Pulmonary artery endothelial cell (primary cell): ENCODE results near the gene STPG1. TPM values are rescaled to one million over a fixed set of nuclear protein-coding genes. Genes with fewer than 3 reads are reported as not detected.

Source experiments
- DNase-seq: peaks from one replicate; pipeline ENCODE4 v3.0.0-alpha.2; 2011; ENCODE audit warnings: low read depth, low spot score
- total RNA-seq: library from RNA; depleted of rRNA; stranded (reverse); fragments of >200 nt; gene quantifications from 2 replicates; pipeline ENCODE4 v1.2.3, GENCODE V29; 2014

STPG1 gene
- total RNA-seq, 1 donor from 2014 or later, result 4.7 TPM

GRCh38 chr1:24426744-24427544 is 13.4 kb upstream of the STPG1 start:
- DNase-seq, result no peak

DNA sequence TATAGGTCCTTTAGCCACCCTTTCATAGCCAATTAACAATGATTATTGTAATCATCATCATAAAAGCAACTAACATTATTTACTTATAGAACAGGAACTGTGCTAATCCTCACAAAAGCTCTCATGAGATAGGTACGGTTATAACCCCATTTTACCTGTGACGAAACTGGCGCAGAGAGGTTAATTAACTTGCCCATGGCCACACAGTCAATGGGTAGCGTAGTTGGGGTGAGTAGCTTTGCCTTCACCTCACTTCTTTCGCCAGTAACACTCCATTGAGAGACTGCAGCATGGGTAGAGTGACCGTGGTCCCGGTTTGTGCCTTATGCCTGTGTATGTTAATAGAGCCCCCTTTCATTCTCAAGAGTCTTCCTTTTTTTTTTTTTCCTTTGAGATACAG is 12.3 kb upstream of the STPG1 start:
- DNase-seq, result no peak

GRCh38 chr1:24425441-24425840 is 11.9 kb upstream of the STPG1 start:
- DNase-seq, result no peak

DNA sequence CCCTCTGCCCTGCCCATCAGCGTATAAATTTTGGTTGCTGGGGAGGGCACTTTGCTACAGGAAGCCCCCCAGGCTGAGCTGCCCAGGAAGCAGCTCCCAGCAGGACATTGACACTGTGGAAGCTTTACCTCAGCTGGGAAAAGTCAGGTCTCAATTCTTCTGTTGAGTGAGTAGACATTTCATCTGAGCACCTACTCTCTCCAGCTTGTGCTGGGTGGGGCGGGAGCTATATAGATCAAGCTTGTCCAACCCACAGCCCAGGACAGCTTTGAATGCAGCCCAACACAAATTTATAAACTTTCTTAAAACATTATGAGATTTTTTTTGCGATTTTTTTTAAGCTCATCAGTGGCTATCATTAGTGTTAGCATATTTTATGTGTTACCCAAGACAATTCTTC is 11.4 kb upstream of the STPG1 start:
- DNase-seq, result no peak

DNA sequence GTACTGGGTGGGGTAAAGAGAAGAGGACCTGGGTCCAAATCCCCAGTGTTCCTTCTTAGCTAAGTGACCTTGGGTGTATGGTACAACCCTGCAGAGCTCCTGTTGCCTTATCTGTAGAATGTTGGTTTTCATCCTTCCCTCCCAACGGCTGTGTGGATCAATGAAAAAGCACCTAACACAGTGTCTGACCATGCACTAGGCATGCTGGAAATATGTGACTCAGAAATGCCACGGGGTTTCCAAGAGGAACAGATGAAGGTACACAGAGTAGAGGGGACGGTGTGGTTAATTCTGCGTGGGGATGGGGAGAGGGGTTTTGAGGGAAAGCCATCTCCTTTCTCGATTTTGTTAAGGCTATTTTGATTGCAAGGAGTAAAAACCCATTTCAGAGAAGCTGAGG is 10.6 kb upstream of the STPG1 start:
- DNase-seq, result no peak

- no peak for DNase-seq
Measured at GRCh38 chr1:24421502-24421901, 7.9 kb upstream of the STPG1 start.

DNA sequence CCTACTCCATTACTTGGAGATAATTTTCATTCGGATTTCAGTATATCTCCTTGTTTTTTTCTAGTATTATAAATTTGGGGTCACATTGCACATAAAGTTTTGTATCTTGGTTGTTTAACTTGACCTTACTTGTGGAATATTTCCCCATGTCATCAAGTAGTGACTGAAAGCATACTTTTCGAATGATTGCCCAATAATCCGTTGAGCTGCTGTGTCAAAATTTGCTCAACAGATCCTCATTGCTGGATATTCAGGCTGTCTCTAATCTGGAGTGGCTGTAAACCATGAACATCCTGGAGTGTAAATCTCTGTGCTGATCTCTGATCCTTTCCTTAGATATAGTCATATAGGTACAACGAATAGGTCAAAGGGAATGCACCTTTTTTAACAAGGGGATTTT is 7.0 kb upstream of the STPG1 start:
- DNase-seq, result no peak

GRCh38 chr1:24418898-24419628 is 5.5 kb upstream of the STPG1 start:
- DNase-seq, result no peak

DNA sequence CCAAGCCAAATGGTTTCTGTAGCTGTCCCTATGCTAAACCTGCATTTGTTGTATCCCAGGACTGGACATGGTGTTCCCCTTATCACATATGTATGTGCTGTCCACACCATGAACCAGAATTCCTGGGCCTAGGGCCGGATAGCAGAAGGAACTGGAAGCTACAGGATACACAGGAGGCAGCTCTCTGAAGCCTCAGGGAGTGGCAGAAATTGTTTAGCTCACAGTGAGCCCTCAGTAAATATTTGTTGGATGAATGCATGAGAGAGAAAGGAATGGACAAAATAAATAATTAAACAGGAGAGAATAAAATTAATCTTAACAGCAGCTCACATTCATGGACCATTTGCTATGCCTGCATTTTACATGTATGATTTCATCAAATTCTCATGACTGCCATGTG is 4.1 kb upstream of the STPG1 start:
- DNase-seq, result no peak

- no peak for DNase-seq
Measured at GRCh38 chr1:24416666-24417391, 3.2 kb upstream of the STPG1 start.

- no peak for DNase-seq
Measured at GRCh38 chr1:24415910-24416665, 2.5 kb upstream of the STPG1 start.

DNA sequence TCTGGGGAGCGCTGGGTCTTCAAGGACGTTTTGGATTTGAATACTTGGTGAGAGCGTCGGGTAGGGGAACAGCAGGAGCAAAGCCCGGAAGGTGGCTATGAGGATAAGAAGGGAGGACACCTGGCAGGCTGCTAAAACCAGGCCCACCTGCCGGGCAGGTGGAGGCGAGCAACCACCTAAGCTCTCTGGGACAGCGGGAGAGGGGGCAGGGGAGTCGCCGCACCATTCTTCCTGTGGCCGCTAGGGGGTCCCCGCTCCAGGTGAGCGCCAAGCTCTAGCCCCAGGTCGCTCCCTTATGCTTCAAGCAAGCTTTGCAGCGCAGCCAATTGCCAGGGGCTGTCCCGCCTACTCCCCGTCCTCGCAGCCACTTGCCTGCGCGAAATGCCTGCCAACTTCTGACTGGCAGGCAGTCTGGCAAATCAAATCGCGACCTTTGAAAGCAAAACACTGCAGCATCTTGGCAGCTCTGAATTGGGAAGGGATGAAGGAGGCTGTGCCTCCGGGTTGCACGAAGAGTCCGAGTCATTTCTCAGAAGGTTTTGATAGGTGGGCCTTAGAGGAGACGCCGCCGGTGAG is 1.8 kb upstream of the STPG1 start, which contains the start of gene NIPAL3:
TSS of gene NIPAL3 (plus strand) at position 469 of the 576 bp plus-strand sequence. CDS start 3,746 bp downstream, outside the sequence.
- peak; percentile 97 for DNase-seq

DNA sequence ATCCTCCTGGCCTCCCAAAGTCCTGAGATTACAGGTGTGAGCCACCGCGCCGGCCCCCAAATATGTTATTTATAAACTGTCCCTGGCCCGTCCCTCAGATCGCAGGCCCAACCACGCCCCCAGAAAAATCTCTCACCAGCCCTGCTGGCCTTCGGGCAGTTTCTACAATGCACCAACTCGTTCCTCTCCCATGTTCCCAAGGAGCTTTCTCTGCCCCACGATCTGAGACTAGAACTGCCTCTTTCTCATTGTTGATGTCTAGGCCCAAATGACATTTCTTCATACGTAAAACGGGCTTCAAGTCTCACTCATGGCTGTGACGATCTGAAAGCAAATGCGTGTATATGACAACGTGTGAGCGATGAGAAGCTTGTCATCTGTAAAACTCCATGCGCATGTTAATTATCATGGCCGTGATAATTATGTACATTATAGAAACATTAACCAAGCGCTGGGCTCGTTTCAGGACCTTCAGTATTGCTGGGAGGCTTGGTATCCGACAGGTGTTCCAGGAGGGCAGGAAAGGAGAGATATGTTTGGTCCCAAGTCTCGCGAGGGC is 1.3 kb upstream of the STPG1 start:
- no peak for DNase-seq

DNA sequence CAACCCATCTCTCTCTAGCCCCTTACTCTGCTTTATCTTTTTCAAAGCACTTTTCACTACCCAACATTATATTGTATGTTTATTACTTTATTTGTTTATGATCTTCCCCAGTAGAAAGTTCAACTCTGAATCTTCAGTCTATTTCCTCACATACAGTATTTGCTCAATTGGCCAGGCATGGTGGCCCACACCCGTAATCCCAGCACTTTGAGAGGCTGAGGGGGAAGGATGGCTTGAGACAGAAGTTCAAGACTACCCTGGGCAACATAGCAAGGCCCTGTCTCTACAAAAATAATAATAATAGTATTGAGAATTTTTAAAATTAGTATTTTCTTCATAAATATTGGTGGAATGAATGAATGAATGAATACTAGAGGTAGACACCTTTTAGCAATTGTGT is 1.2 kb downstream of the STPG1 start:
- no peak for DNase-seq

- no peak for DNase-seq
Measured at GRCh38 chr1:24411963-24412362, 1.6 kb downstream of the STPG1 start.

- DNase-seq, result no peak
Measured at GRCh38 chr1:24410750-24411149, 2.8 kb downstream of the STPG1 start.

DNA sequence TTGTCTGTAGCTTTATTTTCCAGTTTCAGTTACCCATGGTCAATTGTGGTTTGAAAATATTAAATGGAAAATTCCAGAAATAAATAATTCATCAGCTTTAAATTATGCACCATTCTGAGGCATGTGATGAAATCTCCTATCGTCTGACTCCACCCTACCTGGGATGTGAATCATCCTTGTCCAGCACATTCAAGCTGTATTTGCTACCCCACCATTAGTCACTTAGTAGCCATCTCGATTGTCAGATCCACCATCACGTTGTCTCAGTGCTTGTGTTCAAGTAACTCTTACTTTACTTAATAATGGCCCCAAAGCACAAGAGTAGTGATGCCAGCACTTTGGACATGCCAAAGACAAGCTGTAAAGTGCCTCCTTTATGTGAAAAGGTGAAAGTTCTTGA is 4.0 kb downstream of the STPG1 start:
- DNase-seq, result no peak

GRCh38 chr1:24406788-24407187 is 6.8 kb downstream of the STPG1 start:
- no peak for DNase-seq

- DNase-seq, result no peak
Measured at GRCh38 chr1:24403806-24404205, 9.8 kb downstream of the STPG1 start.

DNA sequence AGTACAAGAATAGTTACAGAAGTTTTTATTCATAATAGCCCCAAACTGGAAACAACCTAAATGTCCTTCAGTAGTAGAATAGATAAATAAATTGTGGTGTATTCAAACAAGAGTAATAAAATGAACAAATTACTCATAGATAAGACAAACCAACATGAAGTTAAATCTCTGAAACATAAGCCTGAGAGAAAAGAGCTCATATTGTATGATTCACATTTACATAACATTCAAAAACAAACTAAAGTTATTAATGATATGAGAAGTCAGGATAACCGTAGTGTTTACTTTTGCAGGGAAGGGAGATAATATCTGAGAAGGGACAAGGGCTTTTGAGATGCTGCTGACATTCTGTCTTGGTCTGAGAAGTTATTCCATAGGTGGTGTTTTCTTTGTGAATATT is 13.5 kb downstream of the STPG1 start:
- DNase-seq, result no peak

GRCh38 chr1:24393892-24394291 is 19.7 kb downstream of the STPG1 start:
- DNase-seq, result no peak
